ENCODE measurements around the gene ADGRB3. TPM values are rescaled to one million over a fixed set of nuclear protein-coding genes. Genes with fewer than 3 reads are reported as not detected.

The ADGRB3 gene
- total RNA-seq, 3 donors from 2014 or later: 0.43 to 7.8 (median 0.72) TPM

DNA sequence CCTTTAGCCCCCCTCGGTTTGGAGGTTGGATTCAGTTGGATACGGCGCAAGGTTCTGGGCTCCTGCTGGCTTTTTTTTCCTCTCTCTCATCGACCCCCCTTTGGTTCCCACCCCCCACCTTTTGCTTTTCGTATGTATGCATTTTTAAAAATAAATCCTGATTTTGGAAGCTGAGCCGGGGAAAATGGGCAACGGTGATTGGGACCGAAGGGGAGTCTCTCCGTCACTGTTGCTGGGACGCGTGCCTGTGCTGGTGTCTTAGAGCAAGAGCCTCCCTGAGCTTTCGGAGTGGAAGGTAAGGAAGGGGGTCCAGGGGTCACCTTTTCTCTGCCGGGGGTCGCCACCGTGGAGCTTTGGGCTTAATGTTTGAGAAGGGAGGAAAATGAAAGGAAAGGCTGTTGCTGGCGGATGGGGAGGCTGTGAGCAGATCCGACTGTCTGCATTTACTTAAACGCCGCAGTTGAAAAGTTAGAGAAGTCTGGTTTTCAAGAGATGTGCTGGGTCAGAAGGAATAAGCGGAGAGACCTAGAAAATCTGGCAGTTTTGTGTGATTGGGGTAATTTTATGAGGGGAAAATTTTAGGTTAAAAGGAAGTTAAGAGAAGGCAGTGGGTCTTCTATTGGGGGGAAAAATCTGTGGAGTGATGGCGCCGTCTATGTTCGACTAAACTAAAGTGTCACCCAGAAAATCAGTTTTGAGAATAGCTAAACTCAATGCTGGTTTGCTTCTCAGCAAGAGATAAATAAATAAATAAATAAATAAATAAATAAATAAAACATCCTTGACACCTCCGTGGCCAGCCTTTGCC, 828 bp downstream of the ADGRB3 start:
- TF ChIP-seq, protein P1, sequence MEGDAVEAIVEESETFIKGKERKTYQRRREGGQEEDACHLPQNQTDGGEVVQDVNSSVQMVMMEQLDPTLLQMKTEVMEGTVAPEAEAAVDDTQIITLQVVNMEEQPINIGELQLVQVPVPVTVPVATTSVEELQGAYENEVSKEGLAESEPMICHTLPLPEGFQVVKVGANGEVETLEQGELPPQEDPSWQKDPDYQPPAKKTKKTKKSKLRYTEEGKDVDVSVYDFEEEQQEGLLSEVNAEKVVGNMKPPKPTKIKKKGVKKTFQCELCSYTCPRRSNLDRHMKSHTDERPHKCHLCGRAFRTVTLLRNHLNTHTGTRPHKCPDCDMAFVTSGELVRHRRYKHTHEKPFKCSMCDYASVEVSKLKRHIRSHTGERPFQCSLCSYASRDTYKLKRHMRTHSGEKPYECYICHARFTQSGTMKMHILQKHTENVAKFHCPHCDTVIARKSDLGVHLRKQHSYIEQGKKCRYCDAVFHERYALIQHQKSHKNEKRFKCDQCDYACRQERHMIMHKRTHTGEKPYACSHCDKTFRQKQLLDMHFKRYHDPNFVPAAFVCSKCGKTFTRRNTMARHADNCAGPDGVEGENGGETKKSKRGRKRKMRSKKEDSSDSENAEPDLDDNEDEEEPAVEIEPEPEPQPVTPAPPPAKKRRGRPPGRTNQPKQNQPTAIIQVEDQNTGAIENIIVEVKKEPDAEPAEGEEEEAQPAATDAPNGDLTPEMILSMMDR (IDR thresholded peaks at IDR 0.05): no peak
- no peaks in the 10 kb centered on the region for H3K36me3 ChIP-seq (ENCODE audit: low read depth)
- DNase-seq (peak in 2 of 3 donors; percentile 11 to 30), ATAC-seq (no peak)
- H3K9me3 ChIP-seq: no peaks in the 10 kb centered on the region
- H3K4me1 ChIP-seq (ENCODE audit: low read depth): peaks cover 5% of the 10 kb centered on the region
- no peak overlapping the region for H3K4me3 ChIP-seq
- intact Hi-C loops (cut with DNase I, micrococcal nuclease): no loop called here

DNA sequence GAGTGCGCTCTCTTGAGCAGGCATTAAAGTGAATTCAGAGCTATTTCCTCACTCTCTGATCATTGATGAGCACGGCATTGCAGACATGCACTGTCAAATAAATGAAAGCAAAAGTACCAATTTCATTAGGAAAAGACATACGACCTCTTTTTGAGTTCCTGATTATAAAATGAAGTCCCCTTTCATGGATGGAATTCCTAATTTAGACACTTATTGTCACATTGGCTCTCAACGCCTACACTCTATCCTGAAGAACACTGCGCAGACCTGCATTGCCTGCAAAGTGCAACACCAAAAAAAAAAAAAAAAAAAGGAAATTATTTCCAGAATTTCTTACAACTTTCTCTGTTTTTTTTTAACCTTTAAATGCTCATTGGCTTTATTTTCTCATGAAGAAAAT, 1.6 kb downstream of the ADGRB3 start:
- DNase-seq (no peak), ATAC-seq (no peak)
- H3K36me3 ChIP-seq (ENCODE audit: low read depth): no peaks in the 10 kb centered on the region
- no peak overlapping the region for H3K4me3 ChIP-seq
- intact Hi-C loops (cut with DNase I, micrococcal nuclease): no loop called here
- H3K4me1 ChIP-seq (ENCODE audit: low read depth): peaks cover 5% of the 10 kb centered on the region
- no peaks in the 10 kb centered on the region for H3K9me3 ChIP-seq
- TF ChIP-seq, protein P1 (IDR thresholded peaks at IDR 0.05): no peak

DNA sequence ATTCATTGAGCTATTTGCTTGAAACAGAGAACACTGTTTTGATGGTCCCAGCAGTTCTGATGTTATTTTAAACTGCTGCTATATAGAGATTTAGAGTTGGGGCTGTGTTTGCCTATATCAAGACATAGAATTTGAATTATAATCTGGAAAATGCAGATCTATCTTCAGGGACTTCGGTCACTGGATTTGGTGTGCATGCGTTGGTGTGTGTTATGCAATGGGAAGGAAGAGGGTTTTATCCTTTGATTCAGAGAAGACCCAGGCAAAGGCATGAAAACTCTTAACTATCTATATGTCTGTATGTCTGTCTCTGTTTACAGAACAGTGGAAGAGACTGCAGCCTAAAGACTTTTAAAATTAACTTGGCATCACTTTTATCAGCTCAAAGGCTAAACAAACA, 2.0 kb downstream of the ADGRB3 start:
- Histone ChIP-seq H3K4me3 (no peak overlapping the region), H3K36me3 (ENCODE audit: low read depth) (no peaks in the 10 kb centered on the region), H3K9me3 (no peaks in the 10 kb centered on the region), H3K4me1 (ENCODE audit: low read depth) (peaks cover 5% of the 10 kb centered on the region)
- no peak for DNase-seq
- no peak for ATAC-seq
- intact Hi-C loops (cut with DNase I, micrococcal nuclease): no loop called here
- TF ChIP-seq, protein P1 (IDR thresholded peaks at IDR 0.05): no peak

DNA sequence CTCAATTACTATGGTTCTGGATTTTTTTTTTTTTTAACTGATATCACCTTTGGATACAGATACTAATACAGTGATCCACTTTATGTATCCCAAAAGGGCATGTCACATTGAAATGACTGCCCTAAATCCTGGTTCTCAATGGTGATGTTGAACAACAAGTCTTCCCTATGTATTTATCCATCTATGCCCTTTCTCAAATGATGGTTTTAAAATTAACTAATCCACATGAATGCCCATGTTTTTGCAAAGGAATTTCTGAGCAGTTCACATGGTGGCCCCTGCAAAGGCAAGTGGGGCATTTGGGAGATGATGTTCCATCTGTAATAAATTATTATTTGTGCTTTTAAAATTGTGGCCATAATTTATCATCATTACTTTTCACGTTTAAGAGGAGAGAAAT, 2.7 kb downstream of the ADGRB3 start:
- Histone ChIP-seq H3K4me1 (ENCODE audit: low read depth) (peaks cover 5% of the 10 kb centered on the region), H3K36me3 (ENCODE audit: low read depth) (no peaks in the 10 kb centered on the region), H3K4me3 (no peak overlapping the region), H3K9me3 (no peaks in the 10 kb centered on the region)
- ATAC-seq: no peak
- no peak for DNase-seq
- TF ChIP-seq, protein P1 (IDR thresholded peaks at IDR 0.05): no peak
- intact Hi-C loops (cut with DNase I, micrococcal nuclease): no loop called here

DNA sequence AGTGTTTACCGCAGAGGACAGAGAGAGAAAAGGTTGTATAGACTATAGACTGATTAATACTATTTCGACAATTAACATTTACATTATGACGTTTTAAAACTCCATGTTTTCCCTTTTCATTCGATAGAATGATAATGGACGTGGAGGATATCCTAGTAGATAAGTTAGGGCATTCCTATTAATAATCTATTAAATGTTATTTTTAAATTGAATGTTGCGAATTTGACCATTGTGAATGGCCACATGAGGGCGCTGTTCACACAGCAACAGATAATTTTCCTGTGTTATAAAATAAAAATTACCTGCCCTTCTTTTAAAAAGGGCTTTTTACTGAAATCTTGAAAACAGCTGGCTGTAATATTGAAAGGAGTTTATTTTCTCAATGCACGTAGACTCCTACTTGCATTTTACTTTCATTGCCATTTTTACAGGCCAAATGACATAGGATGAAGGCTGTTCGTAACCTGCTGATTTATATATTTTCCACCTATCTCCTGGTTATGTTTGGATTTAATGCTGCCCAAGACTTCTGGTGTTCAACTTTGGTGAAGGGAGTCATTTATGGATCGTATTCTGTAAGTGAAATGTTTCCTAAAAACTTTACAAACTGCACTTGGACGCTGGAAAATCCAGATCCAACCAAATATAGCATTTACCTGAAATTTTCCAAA, 3.3 kb downstream of the ADGRB3 start:
- Histone ChIP-seq H3K4me3 (no peak overlapping the region), H3K4me1 (ENCODE audit: low read depth) (peaks cover 5% of the 10 kb centered on the region), H3K9me3 (no peaks in the 10 kb centered on the region), H3K36me3 (ENCODE audit: low read depth) (no peaks in the 10 kb centered on the region)
- ATAC-seq: no peak
- TF ChIP-seq, protein P1 (IDR thresholded peaks at IDR 0.05): peak; percentile 26
- intact Hi-C loops (cut with DNase I, micrococcal nuclease): no loop called here
- DNase-seq: peak in 1 of 3 donors; percentile 40

All from mucosa of descending colon (tissue), 3 donors.